Caco-2 (cell line): ENCODE data around the gene SH3GL1. TPM values are rescaled to one million over a fixed set of nuclear protein-coding genes. Genes with fewer than 3 reads are reported as not detected.

Experiments
- BruUV-seq: library from RNA; stranded (reverse); fragments of 400-500 nt; replicated peaks from 2 replicates; lab custom pipeline; 2021; lab: Mats Ljungman, UMichigan
- CTCF ChIA-PET: fragments of 300-600 bp; sonication (Branson Sonifier 250); formaldehyde crosslinking; loops from one replicate; lab custom pipeline; 2022; ENCODE audit warnings: antibody characterized with exemption; lab: Charles Lee
- POLR2A ChIA-PET: fragments of 300-600 bp; sonication (Branson Sonifier 250); formaldehyde crosslinking; loops from one replicate; lab custom pipeline; 2022; ENCODE audit warnings: antibody characterized with exemption; lab: Charles Lee
- DNase-seq, 2 experiments: peaks; one replicate each; pipeline versions ENCODE4 v3.0.0 to v3.0.0-alpha.2; 2020 to 2022
- H3K27me3 ChIP-seq: replicated peaks from 2 replicates; pipeline ENCODE4 v1.6.0; 2011; ENCODE audit warnings: low read length; ENCODE audit not compliant: control insufficient read depth, insufficient read depth
- H3K36me3 ChIP-seq: 2 replicates; pipeline ENCODE4 v1.5.1; 2011; ENCODE audit warnings: low read length; ENCODE audit not compliant: control insufficient read depth, insufficient read depth
- H3K4me1 ChIP-seq: fragments of 250-450 bp; sonication (Bioruptor Pico); 2 replicates; pipeline ENCODE4 v1.5.1; 2020; ENCODE audit warnings: mild to moderate bottlenecking
- H3K4me3 ChIP-seq: 2 replicates; pipeline ENCODE4 v1.5.1; 2011; ENCODE audit warnings: low read depth, mild to moderate bottlenecking, control low read depth, low read length
- H3K9me3 ChIP-seq: fragments of 250-450 bp; sonication (Bioruptor Pico); 2 replicates; pipeline ENCODE4 v1.5.1; 2020; ENCODE audit warnings: mild to moderate bottlenecking, moderate library complexity
- H3K27ac Mint-ChIP-seq: one replicate; pipeline ENCODE4 v1.8.0; 2022; ENCODE audit warnings: mixed read lengths; ENCODE audit not compliant: unreplicated experiment
- H3K27me3 Mint-ChIP-seq: one replicate; pipeline ENCODE4 v1.8.0; 2022; ENCODE audit warnings: mixed read lengths; ENCODE audit not compliant: insufficient read depth, unreplicated experiment
- H3K36me3 Mint-ChIP-seq: one replicate; pipeline ENCODE4 v1.8.0; 2022; ENCODE audit warnings: mild to moderate bottlenecking, mixed read lengths; ENCODE audit not compliant: insufficient read depth, unreplicated experiment
- H3K4me1 Mint-ChIP-seq: one replicate; pipeline ENCODE4 v1.8.0; 2022; ENCODE audit warnings: low read depth, mixed read lengths; ENCODE audit not compliant: unreplicated experiment
- H3K4me3 Mint-ChIP-seq: one replicate; pipeline ENCODE4 v1.8.0; 2022; ENCODE audit warnings: mild to moderate bottlenecking, moderate library complexity, mixed read lengths; ENCODE audit not compliant: unreplicated experiment
- H3K9me3 Mint-ChIP-seq: one replicate; pipeline ENCODE4 v1.8.0; 2022; ENCODE audit warnings: mixed read lengths; ENCODE audit not compliant: unreplicated experiment
- intact Hi-C: fragments of 100-400 bp; cut with micrococcal nuclease; formaldehyde crosslinking; loops from one replicate; pipeline ENCODE4 v1.10.0; 2022; ENCODE audit not compliant: unreplicated experiment
- total RNA-seq: library from RNA; stranded (reverse); gene quantifications from 2 replicates; pipeline ENCODE4 v1.2.3, GENCODE V29; 2022
- TF ChIP-seq, protein P1 (sequence below), 2 experiments: fragments of 200-600 bp in 1 of 2; IDR thresholded peaks; 1 replicate in 1 of 2; 2 replicates in 1 of 2; pipeline versions ENCODE4 v1.5.1 to v1.8.0; 2011 to 2022; ENCODE audit warnings: antibody characterized with exemption in 1 of 2, control low read depth in 1 of 2, inconsistent platforms in 1 of 2, low read depth in 1 of 2, low read length in 1 of 2, mild to moderate bottlenecking in 1 of 2, moderate library complexity in 1 of 2; ENCODE audit not compliant: insufficient read depth in 1 of 2, severe bottlenecking in 1 of 2, unreplicated experiment in 1 of 2

Gene SH3GL1
- total RNA-seq, 1 experiment from 2014 or later: 91.3 TPM

DNA sequence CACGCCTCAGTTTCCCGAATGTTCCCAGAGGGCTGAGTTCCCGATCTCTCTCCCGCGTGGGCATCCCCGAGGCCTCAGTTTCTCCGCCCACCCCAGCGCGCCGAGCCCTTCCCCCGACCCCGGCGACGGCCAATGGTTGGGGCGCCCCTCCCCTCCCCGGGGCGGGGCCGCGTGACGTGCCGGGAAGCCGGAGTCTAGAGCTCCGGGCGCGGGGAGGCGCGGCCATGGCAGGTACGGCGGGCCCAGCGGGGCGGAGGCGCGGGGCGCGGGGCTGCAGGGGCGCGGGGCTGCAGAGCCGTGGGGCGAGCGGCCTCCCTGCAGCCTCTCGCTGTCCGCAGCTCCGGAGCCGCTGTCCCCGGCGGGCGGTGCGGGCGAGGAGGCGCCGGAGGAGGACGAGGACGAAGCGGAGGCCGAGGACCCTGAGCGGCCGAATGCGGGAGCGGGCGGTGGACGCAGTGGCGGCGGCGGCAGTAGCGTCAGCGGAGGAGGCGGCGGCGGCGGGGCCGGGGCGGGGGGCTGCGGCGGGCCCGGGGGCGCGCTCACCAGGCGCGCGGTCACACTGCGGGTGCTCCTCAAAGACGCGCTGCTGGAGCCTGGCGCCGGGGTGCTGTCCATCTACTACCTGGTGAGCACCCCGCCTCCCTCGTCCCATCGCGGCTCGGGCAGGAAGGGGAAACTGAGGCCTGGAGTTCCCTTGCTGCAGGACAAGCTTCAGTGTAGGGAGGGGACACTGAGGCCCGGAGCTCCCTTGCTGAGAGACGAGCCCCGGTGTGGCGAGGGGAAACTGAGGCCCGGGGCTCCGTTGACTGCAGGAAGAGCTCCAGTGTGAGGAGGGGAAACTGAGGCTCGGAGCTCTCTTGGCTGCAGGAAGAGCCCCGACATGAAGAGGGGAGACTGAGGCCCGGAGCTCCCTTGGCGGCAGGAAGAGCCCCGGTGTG lies 56.7 kb downstream of the SH3GL1 start, which contains the start of gene MPND:
MPND (plus strand) TSS at position 193 of the 938 bp plus-strand sequence; CDS start at position 225, 32 bp downstream.
- Mint-ChIP-seq H3K27me3 (no peaks in the 10 kb centered on the region), H3K4me1 (peaks cover 6% of the 10 kb centered on the region), H3K27ac (peak within 1 kb of the TSS; percentile 77), H3K4me3 (peak within 1 kb of the TSS; percentile 91), H3K9me3 (no peaks in the 10 kb centered on the region), H3K36me3 (peaks cover 38% of the 10 kb centered on the region)
- TF ChIP-seq, protein P1, sequence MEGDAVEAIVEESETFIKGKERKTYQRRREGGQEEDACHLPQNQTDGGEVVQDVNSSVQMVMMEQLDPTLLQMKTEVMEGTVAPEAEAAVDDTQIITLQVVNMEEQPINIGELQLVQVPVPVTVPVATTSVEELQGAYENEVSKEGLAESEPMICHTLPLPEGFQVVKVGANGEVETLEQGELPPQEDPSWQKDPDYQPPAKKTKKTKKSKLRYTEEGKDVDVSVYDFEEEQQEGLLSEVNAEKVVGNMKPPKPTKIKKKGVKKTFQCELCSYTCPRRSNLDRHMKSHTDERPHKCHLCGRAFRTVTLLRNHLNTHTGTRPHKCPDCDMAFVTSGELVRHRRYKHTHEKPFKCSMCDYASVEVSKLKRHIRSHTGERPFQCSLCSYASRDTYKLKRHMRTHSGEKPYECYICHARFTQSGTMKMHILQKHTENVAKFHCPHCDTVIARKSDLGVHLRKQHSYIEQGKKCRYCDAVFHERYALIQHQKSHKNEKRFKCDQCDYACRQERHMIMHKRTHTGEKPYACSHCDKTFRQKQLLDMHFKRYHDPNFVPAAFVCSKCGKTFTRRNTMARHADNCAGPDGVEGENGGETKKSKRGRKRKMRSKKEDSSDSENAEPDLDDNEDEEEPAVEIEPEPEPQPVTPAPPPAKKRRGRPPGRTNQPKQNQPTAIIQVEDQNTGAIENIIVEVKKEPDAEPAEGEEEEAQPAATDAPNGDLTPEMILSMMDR (IDR thresholded peaks at IDR 0.05; ENCODE audit: insufficient read depth in 1 of 2, low read depth in 1 of 2, low read length in 1 of 2, severe bottlenecking in 1 of 2, unreplicated experiment in 1 of 2): no peak
- no TSS peak for BruUV-seq
- peak within 1 kb of the TSS; percentile 55 for H3K4me3 ChIP-seq
- intact Hi-C loops: loop anchor here (5.0 kb wide), 1 partner anchor 61 kb away; no protein-coding TSS in a partner anchor
- H3K36me3 ChIP-seq: no peaks in the 10 kb centered on the region
- CTCF ChIA-PET: interaction anchor here (0.6 to 2.6 kb wide), 14 partner anchors 9 to 180 kb away, joined by 3 to 45 read pairs (median 4); partner anchors contain the start of gene YJU2
- H3K27me3 ChIP-seq: no peaks in the 10 kb centered on the region
- H3K9me3 ChIP-seq: no peaks in the 10 kb centered on the region
- POLR2A ChIA-PET: interaction anchor here (0.6 to 2.1 kb wide), 12 partner anchors 9 to 1093 kb away, joined by 3 to 20 read pairs (median 8); partner anchors contain the start of genes CHAF1A, EEF2 and HDGFL2
- DNase-seq: peak; percentile 84 to 94
- H3K4me1 ChIP-seq: peaks cover 16% of the 10 kb centered on the region

DNA sequence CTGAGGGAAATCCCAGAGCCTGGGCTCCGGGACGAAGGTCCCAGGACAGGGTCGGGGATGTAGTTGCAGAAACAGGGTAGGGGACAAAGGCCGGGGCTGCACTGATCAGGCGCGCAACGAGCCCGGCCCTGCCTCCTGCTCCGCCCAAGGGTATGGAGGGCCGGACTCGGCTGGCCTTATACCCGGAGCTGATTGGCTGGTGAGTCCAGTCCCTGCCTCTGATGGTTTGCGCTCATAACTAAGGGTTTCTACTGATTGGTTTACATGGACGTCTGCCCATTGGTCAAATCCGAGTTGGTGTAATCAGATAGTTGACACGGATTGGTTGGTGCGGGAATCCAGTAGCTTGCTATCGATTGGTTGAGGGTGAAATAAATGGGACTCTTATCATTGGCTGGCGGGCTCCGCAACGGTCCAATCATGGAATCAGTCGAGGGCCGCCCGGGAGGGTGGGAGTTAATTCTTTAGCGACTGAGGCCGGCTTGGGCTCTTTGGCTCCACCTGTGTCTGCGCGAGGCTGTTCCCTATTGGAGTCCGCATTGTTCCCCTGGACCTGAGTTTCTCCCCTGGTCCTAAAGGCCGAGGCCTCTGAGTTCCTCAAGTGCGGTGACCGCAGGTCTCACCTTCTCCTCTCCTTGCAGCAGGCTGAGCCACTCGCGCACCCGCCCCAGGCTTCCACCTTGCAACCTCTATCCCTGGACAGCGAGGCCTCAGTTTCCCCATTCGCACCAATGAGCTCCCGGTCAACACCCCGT lies 57.6 kb downstream of the SH3GL1 start:
- H3K36me3 Mint-ChIP-seq: peaks cover 33% of the 10 kb centered on the region
- Histone ChIP-seq H3K36me3 (no peaks in the 10 kb centered on the region), H3K9me3 (no peaks in the 10 kb centered on the region), H3K27me3 (no peaks in the 10 kb centered on the region), H3K4me3 (peak overlapping the region; percentile 55), H3K4me1 (peaks cover 16% of the 10 kb centered on the region)
- H3K9me3 Mint-ChIP-seq: no peaks in the 10 kb centered on the region
- H3K4me1 Mint-ChIP-seq: peaks cover 6% of the 10 kb centered on the region
- TF ChIP-seq, protein P1 (IDR thresholded peaks at IDR 0.05; ENCODE audit: insufficient read depth in 1 of 2, low read depth in 1 of 2, low read length in 1 of 2, severe bottlenecking in 1 of 2, unreplicated experiment in 1 of 2): peak; percentile 16 to 53
- ChIA-PET POLR2A (interaction anchor here (0.6 to 2.1 kb wide), 20 partner anchors 10 to 1094 kb away, joined by 3 to 20 read pairs (median 6); partner anchors contain the start of genes CHAF1A, EEF2, HDGFL2 and YJU2), CTCF (interaction anchor here (0.5 to 2.6 kb wide), 19 partner anchors 10 to 180 kb away, joined by 3 to 45 read pairs (median 4); partner anchors contain the start of genes CHAF1A and YJU2)
- H3K27me3 Mint-ChIP-seq: no peaks in the 10 kb centered on the region
- DNase-seq: peak; percentile 96 to 99
- no TSS peak for BruUV-seq
- H3K27ac Mint-ChIP-seq: peak overlapping the region; percentile 77
- peak overlapping the region; percentile 91 for H3K4me3 Mint-ChIP-seq
- intact Hi-C loops: loop anchor here (1.0 to 5.0 kb wide), 2 partner anchors 60 to 95 kb away; partner anchors contain the start of gene YJU2
